Retina (tissue), 1 donor: ENCODE measurements around the gene DCP1B.

Source experiments
- DNase-seq: peaks from one replicate; pipeline ENCODE4 v3.0.0-alpha.2; 2016

DCP1B gene

DNA sequence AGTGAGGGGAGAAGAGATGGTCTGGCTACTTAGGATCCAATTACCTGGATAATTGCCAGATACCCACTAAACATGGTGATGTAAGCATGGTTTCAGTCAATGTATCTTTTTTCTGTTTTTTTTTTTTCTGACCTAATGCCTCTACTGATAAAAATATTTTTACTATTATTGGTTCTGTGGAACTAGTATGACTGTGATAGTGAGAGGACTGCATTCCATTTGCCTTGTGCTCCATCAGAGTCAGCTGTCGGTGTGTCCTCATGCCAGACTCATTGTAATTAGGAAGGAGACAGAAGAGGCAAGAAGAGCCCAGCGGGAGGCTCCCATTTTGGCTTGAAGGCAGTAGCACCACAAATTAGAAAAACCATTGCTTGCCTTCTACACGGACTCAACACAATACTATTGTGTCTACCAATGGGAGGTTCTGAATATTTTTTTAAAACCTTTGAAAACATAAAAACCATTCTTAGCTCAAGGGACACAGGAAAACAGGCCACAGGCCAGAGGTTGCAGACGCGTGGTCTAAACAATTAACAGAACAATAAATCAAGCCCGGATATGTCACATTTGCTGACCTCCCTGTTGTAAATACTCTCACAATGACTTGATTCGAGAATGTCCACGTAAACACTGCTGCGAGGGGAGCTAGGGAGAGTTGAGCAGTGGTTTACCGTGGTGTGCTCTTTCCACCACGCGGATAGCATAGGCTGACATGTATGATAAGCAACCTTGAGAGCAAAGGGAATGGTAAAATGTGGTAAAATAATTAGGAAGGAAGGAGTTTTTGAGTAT lies 13.5 kb upstream of the DCP1B start:
- peak; percentile 46 for DNase-seq

DNA sequence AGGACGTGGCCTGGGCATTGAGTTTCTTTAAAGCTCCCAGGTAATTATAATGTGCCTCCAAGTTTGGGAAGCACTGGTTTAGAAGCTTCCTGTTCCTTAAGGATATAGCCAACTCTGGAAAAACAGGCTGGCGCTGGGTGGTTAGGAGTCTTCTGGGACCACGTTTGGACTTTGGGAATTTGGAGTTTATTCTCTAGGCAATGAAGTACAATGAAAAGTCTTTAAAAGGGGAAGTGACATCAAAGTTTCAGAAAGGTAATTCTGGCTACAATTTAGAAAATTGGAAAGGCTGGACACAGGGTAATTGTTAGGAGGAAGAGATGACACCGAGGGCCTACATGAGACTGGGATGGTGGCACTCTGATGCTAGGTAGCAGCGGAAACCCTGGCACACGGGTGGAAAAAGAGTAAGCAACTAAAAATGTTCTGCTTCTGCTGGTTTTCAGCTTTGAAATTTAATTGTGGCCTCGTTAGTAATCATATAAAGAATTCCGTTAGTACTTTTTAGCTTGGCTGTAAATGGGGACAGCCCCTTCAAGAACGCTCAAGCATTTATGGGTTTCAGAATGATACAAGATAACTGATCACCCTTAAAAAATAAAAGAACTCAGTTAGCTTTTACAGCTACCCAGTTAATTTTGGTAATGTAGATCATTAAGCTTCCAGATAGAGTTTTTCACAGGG lies 12.7 kb upstream of the DCP1B start:
- DNase-seq, result no peak

DNA sequence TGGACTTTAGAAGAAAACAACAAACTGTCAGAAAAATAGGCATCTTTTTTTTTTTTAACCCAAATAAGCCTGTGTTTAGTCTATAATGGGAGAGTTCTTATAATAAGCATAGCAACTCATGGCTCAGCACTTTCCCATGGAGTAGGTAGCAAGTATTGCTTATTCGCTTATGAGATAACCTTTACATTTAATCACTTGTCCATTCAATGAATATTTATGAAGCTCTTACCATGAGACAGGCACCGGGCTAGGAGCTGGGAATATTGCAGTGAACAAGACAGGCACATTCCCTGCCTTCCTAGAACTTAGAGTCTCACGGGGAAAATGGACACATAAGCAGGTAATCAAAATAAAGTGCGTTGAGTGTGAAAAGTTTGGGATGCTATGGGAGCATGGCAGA lies 10.0 kb upstream of the DCP1B start:
- no peak for DNase-seq

DNA sequence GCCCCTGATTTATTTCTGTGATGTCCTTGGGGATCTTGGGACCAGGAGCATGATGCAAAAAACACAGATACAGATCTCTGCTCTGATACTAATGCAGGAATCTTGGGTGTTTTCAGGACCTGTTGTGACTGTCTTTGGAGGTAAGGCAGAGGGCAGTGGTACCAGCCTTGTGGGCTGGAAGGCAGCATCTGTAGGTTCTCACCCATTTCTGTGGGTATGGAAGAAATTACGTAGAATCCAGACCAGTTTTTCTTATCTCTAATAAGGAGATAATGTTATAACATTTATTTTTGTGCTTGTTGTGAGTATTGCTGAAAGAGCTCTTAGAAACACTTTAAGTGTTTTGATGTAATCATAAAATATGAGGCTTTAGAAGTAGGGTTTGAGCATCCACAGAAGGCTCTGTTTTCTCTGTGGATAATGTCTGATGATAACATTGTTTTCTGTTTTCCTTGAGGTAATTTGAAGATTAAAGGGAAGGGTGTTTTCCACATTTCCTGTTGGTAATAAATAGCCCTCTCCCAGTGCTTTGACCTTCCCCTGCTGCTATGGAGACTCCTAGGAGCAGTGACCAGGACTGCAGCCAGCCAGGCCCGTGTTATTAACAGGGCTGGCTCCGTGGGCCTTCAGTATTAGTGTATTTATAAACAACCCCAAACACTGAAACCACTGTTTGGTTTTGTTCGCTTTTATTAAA lies 9.4 kb upstream of the DCP1B start:
- DNase-seq, result no peak

DNA sequence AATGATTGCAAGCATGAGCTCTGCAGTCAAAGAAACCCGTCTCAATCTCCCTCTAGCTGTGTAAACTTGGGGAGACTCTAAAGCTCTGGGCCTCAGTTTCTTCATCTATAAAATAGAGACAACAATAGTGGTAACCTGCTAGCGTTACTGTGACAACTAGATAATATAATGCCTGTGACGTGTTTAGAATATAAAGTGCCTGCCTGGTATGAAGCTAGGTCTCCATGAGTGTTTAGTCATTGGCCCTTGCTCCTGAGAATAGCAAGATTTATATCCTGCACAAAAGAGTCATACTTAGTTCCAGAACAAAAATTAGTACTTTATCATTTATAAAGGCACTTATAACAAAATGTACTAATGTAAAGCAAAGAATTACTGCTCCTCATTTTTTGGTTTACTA lies 8.8 kb upstream of the DCP1B start:
- DNase-seq, result no peak

DNA sequence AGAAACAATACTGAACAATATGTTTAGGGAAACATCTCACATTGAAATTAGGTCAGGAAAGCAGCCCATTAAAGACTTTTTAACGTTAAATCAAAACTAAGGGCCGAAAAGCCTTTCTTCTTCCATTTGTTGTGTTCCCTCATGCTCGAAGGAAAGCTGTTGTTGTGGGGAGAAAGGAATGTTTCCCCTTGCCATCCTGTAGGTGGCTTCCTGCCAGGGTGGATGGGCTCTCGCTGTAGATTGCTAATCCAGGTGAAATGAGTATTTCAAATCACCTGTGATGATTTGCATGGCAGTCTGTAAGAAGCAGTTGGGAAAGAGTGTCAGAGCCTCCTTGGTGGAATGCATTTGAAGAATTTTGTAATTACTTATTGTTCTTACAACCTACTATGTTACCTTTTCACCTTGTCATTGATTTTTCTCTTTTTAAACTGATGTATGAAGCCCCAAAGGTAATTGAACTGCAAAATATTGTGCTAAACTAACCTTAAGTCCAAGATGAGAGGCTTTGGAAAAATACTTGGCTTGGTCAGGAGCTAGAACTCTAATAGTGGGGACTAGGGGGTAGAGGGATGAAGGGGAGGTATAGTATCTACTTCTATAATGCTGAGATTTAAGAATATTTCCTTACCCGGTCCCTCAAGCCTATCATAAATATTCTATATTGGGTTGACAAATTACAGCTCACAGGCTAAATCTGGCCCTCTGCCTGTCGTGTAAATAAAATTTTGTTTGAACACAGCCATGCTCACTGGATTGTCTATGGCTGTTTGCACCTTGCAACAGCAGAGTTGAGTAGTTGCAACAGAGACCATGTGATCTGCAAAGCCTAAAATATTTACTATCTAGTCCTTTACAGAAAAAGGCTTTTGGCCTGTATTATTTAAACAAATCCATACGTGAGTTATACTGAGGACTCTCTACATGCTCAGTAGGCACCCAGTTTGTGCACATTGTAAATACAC lies 7.7 kb upstream of the DCP1B start:
- no peak for DNase-seq

DNA sequence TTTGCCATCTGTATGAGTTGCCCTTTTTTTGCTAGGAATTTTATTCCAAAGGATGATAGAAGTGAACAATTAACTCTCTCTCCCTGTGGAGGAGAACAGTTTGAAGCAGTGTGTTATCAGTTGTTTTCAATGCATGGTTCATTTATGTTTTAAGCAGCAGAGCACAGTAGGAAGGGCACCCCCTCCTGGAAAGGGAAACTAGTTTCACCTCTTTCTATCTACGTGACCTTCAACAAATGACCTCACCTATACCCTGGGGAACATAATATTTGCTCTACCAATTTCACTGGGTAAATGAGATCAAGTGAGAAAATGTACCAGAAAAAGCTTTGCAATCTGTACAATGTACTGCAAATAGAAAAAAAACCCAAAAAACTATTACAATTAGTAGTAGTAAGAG lies 5.4 kb upstream of the DCP1B start:
- no peak for DNase-seq

DNA sequence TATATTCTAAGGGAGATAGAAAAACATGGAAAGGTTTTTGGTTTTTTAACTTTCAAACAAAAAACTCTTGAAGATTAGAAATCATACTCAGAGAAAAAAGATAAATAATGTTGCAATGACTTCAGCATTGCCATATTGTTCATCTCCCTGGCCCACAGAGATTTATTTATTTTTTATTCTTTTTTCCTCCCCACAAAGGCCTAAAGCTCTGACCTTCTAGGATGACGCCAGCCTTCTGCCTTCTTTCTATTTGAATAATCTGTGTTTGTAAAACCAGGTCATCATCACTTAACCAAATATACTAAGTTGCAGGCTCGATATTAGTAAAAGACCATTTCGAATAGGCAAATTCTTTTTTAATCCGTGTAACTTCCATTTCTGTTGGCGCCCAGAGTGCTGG lies 4.4 kb upstream of the DCP1B start:
- DNase-seq, result no peak

DNA sequence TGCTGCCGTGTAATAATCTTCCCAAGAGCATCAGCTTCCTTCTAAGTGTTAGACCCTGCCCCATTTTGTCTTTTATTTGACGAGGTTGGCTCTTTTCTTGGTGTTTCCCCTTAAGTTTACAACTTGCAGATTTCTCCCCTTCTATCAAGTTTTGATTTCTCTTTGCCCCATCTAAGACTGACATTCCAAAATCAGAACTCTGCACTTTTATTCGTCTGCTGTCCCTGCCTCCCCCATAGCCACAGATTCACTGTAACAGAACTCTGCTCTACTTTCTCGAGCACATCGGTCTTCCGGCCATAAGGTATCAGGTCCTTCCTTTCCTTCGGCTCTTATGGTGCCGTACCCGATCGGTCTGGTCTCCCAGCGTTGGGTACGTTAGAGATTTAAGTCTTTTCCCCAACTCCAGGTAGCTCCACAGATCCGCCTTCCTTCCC lies 563 bp downstream of the DCP1B start:
- DNase-seq, result no peak

DNA sequence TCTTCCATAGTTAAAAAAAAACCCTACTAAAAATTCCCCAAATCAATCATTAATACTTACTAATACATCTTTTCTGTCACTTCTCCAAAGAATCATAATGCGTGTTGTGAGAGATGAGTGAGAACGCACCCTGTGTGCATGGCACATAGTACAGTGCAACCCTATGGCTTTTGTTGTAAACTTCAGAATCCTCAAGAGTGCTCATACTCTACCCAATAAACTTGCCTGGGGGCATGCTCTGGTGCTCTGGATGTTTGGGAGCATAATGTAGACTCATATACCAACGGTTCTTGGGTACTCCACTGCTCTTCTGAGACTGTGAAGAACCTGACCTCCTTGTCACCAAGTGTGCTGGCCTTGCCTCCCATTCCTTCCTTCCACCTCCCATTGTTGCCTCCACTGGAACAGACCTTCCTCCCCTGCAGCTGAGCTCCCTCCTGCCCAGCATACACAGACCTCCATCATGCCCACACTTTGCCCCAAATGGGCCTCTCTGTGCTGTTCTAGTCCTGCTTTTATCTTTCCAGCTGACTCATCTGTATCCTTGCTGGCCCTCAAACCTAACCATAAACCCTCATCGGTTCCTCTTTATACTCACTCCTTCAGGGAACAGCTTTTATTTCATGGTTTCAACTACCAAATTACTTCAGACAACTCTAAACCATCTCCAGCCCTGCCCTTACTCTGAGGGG lies 8.9 kb downstream of the DCP1B start:
- DNase-seq, result no peak

DNA sequence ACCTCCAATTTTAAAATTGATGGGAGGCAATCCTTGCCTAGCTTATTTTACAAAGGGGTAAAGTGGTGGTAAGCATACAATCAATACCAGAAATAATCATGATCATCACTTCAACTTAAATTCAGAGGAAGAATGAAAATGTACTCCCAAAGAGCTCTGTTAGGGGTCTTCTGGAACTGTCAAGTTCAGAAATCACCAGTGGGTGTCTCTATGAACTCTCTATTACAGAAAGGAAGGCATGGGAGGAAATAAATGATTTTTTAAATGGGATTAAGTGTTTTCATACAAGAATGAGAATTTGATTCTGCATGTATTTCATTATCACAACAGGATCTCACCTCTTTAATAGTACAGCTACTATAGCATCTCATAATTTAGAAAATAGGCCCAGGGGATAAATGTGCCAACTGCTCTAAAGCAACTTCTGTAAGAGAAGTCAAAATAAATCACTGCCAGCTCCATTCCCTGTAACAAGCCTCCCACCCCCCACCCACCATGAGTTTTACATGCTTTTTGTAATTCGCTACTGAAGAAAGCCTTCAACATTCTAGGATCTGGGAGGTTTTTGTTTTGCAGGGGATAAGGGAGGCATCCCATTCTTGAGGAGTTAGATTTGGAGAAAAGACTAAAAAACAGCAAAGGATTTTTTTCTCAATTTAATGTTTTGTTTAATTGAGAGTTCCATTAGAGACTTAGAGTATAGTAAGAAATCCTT lies 9.7 kb downstream of the DCP1B start:
- no peak for DNase-seq

DNA sequence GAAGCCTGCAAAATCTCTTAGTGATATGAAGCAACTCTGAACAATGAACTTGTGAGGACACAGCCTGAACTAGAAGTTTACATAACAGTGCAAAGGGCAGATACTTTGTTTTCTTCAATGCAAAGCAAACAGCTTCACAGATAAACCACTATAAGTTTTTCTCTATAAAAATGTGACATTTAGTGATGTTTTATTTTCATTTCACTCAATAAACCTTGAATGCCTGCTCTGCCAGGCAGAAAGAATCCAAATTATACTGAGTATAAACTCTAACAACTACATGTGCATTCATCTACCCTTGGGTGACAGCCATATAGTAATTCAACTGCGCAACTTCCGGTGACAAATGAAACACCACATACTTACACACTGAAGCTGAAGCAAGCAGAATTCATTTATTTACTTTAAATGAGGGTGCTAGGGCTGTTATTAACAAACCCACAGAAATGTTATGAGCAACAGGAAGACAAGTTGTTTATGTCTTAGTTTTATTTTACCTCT lies 10.3 kb downstream of the DCP1B start:
- no peak for DNase-seq

DNA sequence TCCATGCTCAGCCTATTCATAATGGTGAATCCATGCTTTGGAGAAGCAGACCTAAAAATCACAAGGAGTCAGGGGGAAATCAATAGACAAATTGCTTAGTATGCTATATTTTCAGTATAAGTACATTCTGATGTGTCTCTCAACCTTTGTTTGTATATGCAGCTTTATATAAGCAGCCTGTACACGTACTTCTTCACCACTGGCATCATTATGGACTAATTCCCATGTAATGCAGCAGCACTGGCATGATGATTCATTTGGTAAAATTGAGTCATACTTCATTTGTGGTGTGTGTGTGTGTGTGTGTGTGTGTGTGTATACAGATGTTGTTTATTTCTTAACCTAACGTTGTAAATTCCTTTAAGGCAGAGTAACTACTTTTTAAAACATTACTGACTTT lies 10.9 kb downstream of the DCP1B start:
- DNase-seq, result no peak

DNA sequence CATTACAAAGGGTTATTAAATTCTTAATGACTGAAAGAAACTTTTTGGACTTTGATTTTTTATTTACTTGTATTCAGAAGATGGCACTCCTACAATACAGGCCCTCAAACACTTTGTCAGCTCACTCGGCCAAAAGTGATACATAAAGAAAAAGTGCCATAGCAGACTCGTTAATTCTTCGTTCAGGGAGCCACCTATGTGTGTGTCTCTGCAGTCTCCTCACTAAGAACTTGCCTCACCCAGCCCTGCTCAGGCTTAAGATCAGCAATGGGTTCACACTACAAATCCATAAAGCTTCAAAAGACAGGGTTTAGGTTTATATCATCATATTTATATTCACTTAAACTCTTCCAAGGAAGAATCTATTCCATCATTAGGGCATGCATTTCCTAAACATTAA lies 11.5 kb downstream of the DCP1B start:
- DNase-seq, result no peak

DNA sequence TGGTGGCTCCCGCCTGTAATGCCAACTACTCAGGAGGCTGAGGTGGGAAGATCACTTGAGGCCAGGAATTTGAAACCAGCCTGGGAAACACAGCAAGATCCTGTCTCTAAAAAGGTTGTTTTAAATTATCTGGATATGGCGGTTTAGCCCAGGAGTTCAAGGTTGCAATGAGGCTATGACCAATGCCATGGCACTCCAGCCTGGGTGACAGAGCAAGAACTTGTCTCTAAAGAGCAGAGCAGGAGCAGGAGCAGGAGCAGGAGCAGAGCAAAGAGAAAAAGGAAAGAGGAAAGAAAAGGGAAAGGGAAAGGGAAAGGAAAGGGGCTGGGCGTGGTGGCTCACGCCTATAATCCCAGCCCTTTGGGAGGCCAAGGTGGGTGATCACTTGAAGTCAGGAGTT lies 15.1 kb downstream of the DCP1B start:
- DNase-seq, result no peak

DNA sequence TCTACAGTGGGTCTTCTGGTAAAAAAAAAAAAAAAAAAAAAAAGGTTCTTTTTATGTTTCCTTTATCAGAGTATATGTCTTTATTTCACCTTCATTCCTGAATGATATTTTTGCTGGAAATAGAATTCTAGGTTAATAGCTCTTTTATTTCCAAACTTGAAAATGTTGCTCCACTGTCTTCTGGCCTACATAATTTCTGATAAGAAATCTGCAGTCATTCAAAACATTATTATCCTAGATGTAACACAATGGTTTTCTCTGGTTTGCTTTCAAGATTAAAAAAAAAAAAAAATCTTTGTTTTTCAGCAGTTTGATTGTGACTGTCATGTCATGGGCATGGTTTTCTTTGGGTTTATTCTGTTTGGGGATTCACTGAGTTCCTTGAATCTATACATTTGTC lies 19.5 kb downstream of the DCP1B start:
- DNase-seq, result no peak

DNA sequence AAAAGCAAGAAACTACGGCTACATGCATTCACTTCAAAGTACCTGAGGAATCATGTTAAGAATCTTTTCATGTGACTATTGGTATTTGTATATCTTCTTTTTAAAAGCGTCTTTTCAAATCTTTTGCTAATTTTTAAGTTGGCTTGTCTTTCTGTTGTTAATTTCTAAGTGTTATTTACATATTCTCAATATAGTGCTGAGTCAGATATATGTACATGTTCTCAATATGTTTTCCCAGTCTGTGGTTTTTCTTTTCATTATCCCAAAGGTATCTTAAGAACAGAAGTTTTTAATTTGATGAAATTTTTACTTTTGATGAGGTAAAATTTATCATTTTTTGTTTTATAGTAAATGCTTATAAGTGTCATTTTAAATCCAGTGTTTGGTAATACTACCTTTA lies 24.0 kb downstream of the DCP1B start:
- no peak for DNase-seq

DNA sequence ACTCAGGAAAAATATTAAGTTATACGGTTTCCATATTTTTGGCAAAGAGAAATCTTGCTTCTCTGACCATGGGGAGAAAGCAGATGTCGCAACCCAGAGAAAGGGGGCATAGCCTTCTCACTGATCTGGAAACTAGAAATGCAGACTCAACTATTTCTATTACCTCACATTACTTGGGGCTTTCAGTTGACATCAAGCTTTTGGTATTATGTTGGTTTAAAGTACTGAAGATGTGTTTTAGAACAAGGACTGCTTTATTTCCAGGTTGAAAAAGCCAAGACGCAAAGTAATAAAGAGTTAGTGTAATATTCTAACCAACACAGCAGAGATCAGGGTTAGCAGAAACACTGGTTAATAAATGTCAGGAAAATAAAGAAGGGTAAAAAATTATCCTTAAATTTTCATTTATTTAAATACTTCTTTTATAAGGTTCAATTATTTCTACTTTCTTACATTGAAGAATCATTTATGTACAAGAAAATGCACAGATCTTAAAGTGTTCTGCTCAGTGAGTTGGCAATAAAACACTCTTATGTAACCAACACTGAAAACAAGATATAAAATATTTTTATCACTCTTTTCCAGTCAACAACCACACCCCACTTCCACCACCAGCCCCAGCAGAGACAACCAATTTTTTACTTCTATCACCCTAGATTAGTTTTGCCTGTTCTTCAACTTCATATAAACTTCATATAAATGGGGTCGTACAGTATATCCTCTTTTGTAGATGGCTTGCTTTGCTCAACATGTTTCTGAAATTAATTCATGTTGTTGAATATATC lies 26.0 kb downstream of the DCP1B start:
- DNase-seq, result no peak

DNA sequence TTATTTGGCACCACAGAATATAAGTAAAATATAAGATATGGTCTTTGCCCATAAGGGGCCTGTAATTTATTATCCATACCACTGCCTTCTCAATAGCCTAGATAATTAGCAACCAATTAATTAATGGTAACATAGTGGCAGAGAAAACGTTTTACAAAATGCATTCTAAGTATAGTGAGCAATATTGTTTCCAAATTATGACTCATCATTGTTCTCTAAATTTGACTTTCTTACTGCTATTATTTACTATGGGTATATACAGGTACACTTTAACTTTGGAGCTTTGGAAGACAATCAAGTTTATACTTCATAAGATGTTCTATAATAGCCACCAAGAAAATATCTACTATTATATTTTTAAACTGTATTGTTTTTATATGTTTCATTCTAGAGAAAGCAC lies 26.7 kb downstream of the DCP1B start:
- DNase-seq, result no peak

DNA sequence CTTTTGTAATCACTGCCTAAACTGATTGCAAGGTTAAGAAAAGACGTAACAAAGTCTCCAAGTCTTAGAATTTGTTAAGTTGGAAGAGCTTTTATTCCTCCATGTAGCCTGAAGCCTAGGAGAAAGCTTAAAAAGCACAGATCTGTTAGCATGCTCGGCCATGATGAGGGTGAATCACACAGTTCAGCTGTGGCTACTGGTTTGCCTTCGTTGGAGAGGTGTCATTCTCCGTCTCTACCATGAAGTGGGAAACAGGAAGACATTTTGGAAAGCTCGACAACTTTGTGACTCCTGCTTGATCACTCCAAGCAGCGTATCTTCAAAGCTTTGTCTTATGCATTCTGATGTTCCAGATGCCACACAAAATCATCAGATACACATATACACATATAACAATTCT lies 27.1 kb downstream of the DCP1B start:
- DNase-seq, result no peak

DNA sequence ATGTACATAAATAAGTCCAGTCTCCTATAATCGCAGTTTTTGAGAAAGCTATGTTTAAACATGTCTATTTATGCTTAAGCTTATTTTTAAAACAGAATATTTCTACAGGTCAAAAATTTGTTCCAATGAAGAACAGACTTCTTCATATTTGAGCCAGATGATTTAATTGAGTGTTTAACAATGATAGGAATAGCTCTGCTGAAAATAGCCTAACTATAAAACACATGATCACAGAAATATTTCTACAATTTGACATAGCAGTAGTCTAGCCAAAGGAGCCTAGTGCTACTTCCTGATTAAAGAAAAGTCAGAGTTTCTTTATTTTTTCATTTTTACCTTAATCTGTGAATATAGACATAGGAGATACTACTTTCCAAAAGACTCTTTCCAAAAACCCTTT lies 29.4 kb downstream of the DCP1B start:
- no peak for DNase-seq
